ENCODE measurements around the gene SP110.
"Not testable (repeated sequence)": the region's sequence is repeated elsewhere in the genome, so short reads cannot be mapped to it uniquely, and the experiment has no call there.

SP110 gene
- total RNA-seq = 60.3 to 67.0 reads per million in 2 donors

DNA sequence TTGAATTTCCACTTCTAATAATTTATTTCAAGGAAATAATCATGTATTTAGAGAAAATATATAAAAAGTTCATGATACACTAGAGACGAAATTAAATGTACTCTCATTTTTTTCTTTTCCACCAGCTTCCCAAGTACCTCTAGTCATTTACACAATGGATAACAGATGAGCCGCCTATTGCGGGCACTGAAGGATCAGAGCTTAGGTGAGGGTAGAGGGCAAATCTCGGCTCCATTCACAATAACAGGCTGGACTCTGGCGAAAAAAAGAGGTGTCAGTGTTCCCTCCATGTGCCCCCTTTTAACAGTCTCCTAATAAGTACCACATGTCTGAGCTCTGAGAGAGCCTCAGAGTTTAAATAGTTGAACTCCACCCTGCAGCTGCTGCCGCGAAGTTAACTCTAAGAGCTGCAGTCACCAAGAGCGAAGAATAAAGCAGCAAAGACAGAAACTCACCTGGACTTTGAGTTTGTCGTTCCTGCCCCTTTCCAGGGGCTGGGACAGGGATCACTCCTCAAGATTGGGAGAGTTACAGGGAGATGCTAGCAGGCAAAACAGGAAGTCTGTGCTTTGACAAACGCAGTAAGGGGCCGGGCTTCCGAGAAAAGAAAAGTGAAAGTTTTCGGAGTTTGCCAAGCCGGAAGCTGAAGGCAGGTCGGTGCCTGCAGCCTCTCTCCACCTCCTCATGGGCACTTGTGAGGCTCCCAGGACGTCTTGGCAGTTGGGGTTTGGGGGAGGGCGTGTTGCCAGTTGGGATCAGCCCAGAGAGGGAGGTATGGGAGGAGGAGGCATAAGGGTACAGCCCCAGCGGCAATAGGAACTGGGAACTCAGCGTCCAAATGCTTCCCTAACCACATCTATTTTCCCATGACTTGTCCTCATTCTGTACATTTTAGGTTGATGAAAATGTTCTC lies at the start of gene SP110:
TSS of gene SP110 (minus strand) at position 566 of the 913 bp plus-strand sequence. CDS start 3,057 bp downstream, outside the sequence.
- peak; percentile 58 for DNase-seq

DNA sequence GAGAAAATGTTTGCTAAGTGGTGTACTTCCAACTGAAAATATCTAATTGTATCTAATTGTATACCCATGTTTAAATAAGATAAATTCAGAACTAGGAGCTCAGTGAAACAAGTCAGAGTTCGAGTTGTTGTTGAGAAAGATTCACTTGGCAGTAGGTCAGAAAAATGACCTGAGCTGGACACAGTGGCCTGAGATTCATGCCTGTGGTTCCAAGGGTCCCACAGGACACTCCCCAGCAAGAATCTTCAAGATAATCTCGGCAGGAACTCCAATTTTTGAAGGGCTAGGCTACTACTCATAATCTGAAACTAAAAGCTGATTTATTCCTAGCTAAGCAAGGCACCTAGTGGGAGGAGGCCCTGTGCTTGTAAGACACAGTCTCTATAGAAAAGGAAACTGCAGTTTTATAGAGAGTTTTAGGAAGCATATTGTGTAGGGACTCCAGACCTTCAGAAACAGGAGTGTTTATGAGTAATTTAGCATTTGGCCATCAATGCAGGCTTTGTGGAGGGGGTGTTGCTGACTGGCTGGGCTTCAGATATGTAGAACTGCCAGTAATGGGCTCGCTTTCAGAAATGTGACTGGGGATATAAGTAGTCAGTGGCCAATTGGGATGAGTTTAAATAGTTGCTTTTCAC lies 48.9 kb upstream of the SP110 start:
- no peak for DNase-seq

DNA sequence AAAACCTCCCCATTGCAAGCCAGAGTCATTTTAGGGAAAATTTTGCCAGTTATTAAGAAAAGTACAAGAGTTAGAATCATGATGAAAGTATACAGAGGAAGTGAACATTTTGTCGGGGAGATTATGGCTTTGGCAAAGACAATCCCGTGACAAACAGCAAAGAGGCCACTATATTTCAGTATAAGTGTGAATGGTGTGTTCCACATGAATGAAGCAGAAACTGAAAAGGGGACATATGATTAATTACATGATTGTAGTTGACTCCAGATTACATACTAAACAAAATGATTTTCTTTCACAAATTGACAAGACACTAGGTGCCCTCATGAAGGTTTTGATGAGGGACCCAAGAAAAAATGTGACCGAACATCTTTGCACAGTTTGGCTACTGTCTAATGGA lies 47.8 kb upstream of the SP110 start:
- DNase-seq = no peak

DNA sequence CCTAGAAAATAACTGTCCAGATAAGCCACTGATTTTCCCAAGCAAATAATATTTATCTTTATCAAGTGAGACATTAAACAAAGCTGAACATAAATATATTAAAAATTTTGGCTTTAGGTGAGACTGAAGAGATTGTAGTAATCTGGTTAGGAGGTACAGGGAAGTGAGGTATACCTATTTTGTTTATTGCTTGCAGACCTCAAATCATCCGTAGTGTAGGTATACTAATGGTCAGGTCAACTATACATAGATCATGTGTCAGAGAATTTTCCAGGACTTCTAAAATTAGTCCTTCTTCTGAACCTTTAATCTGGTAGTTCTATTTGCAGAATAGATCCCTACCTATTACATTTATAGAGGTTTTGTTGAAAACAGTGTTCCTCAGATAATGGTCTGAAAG lies 47.3 kb upstream of the SP110 start:
- no peak for DNase-seq

DNA sequence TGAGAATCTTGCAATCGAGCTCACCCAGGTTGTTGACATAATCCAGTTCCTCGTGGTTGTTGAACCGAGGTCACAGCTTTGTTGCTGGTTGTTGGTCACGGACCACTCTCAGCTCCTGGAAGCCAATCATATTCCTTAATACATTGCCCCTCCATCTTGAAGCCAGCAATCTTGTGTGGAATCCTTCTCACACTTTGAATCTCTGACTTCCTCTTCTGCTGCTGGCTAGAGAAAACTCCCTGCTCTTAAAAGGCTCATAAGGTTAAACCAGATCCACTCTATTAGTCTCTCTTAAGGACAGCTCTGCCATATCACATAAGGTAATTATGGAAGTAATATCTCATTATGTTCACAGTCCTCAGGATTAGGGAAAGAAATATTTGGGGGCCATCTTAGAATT lies 46.9 kb upstream of the SP110 start:
- no peak for DNase-seq

DNA sequence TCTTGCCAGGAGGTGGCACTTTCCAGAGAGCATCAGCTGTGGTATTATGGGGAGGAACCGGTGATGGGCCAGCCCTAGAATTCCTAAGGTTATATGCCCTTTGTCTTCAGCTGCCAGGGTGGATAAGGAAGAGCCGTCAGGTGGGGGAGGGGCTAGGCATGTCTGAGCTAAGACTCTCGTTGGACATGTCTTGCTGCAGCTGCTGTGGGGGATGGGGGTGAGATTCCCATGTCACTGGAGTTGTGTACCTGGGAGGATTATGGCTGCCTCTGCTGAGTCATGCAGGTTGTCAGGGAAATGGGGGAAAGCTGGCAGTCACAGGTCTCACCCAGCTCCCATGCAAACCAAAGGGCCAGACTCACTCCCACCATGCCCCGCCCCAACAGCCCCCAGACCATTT lies 45.2 kb upstream of the SP110 start:
- not testable (repeated sequence) for DNase-seq

DNA sequence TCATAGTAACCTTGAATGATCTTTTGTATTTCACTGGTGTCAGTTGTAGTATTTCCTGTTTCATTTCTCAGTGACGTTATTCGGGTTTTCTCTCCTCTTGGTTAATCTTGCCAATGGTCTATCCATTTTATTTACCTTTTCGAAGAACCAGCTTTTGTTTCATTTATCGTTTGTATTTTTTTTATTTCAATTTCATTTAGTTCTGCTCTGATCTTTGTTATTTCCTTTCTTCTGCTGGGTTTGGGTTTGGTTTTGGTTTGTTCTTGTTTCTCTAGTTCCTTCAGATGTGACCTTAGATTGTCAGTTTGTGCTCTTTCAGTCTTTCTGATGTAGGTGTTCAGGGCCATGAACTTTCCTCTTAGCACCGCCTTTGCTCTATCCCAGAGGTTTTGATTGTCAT lies 42.5 kb upstream of the SP110 start:
- DNase-seq = no peak

DNA sequence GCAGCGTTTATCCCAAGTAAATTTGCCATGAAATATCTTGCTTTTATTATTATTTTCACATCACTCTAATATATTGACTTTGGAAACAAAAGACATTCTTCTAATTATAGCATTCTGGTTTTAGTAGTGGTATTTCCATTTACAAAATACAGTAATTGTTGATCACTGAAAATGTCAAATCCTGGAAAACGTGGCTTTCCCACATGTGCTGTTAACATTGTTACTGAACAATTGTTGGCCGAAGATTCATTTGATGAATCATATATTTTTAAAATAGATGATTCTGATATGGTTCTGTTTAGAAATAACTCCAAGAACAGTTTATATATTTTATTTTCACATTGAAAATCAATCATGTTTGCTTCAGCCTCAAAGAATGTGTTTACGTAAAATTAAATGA lies 38.7 kb upstream of the SP110 start:
- no peak for DNase-seq

DNA sequence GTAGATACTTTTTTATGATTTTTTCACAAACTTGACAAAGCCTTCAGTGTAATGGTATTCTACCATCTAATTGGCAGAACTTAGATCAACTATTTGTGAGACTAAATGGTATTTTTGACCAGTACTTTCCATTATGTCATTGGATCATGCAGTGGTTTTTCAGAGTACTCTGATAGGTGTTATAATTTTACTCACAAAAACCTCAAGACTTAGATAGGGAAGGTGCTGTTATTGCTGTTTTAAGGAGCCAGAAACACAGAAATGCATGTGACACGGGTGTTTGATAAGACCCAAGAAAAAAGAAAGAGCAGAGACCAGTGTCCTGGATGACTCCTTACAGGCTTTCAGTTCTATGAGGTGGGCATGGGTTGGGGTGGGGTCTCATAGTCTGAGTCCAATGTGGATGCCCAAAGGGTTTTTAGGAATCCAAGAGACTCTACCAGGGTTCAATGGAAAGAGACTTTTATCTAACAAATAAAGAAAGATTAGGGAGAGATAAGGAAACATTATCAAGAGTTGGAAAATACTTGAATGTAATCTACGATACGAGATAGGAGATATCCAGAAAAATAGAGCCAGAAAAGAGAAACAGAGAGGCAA lies 37.0 kb upstream of the SP110 start:
- DNase-seq = no peak

DNA sequence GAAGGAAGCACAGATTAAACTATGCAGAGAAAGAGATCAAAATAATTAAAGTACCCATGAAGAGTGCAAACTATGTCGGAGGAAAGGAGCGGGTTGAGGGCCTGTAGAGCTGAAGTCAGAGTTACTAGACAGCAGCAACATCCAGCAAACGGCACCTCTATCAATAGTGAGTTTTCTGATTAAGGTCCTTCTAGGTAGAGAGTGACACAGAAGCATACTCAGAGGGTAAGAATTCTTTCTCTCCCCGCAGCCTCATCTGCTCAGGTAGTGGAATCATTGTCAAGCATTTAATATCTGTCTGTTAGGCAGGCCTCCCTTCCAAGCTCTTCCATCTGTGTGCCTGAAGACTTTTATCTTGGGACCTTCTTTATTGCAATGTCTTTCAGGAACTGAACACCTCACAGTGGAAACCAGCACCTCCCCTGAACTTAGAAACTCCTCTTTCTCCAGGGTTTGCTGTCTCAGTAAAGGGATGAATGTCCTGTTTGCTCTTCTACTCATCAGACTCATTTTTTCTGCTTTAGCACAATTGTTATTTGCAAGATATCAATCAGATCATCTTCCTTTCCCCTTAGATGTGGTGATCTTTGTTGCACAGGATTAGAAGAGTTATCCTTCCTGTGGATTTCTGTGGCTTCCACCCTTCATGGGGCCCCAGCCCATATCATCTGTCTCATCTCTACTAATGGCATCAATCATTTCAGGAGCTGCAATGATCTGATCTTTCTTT lies 34.5 kb upstream of the SP110 start:
- DNase-seq = no peak

DNA sequence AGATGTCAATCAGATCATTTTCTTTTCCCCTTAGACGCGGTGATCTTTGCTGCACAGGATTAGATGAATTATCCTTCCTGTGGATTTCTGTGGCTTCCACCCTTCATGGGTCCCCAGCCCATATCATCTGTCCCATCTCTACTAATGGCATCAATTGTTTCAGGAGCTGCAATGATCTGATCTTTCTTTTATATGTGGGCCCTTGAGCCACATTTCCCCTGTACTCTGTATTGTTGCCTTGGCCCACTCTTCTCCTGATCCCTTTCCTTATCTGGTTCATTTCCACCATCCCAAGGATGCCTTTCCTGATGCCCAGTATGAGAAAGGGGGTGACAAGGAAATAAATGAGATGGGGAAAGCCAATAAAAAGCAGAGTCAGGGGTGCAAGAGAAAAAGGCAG lies 30.4 kb upstream of the SP110 start:
- DNase-seq = no peak

DNA sequence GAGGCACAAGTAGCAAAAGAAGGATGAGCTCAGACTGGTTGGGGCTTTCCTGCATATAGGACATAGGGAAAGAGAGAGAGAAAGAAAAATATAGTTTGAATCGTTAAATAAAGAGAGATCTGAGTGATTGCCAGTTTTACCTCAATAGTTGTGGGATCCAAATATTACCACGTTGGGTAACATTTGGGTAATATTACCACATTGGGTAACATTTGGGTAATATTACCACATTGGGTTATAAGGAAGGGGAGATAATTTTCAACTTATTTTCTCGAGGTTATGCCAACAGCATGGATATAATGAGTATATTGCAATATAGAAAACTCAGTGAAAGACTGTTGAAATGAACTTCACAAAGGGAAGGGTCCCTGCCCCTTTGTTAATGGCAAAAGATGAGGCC lies 26.4 kb upstream of the SP110 start:
- no peak for DNase-seq

DNA sequence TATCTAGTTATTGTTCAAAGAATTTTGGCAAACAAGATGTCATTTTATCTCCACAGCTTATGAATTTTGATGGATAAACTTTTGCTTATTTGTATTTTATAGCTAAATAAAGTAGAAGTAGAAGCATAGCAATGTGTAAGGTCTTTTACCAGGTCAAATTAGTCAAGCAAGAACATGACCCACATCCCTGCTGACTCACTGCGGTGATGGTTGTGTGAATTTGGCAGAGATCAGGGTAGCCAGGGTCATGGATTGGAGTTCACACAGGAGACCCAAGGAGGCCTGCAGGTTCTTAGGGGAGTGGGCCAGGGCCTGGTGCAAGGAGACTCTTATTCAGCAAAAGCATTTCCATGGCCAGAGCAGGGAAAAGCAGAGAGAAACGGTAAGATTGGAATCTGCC lies 24.4 kb upstream of the SP110 start:
- no peak for DNase-seq

DNA sequence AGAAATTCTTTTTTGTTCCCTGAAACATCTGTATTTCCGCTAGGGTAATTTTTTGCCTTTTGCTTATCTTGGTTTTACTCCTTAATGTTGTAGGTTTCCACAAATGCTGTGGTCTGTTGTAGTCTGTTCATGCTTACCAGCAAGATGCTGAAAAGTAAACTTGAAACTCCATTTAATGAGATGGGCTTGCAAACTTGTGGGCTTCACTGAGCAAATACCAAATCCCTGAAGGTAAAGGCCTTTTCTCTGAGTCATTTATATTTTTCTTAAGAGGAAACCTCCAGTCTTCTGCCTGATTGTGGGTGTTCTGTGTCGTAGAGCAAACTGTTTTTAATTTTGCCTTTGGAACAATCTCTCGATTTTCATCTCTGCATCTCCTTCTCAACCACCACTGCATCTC lies 15.1 kb upstream of the SP110 start:
- no peak for DNase-seq

DNA sequence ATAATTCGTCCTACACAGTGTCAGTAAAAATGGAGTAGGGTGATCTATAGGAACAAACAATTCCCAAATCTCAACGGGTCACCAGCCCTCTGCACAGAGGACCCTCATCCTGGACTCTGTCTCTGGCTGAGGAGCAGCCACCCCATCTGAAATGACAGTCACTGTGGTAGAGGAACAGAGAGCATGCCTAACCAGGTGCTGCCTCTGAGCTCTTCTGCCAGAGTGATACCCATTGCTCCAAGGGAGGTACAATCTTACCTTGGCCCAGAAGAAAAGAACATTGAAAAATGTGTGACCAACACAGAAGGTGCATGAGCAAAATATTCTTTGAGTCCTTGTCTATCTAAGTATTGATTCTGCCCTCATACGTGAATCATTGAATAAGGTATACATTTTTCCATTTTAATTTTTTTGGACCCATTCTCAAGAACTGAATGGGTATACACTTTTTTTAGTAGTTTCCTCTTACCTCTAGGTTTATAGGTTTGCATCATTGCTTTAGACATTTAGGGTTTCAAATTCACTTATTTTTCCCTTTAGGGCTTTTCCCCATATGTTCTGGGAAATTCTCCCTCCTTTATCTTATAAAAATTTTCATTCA lies 14.4 kb upstream of the SP110 start:
- no peak for DNase-seq

DNA sequence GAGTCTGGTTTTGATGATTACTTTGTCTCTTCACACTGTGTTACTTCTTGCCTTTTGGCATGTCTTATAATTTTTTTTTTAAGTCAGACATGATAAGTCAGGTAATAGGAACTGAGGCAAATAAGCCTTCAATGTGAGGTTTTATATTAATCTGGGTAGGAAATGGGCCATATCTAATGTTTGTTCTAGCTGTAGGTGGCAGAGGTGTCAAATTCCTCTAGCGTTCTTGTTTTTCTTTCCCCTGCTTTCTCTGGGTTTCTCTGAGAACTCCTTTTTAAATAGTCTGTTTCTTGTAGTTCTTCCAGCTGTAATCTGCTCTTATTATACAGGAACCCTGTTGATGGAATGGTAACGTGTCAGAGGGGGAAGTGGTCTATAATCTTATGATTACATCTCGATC lies 11.5 kb upstream of the SP110 start:
- DNase-seq = no peak

DNA sequence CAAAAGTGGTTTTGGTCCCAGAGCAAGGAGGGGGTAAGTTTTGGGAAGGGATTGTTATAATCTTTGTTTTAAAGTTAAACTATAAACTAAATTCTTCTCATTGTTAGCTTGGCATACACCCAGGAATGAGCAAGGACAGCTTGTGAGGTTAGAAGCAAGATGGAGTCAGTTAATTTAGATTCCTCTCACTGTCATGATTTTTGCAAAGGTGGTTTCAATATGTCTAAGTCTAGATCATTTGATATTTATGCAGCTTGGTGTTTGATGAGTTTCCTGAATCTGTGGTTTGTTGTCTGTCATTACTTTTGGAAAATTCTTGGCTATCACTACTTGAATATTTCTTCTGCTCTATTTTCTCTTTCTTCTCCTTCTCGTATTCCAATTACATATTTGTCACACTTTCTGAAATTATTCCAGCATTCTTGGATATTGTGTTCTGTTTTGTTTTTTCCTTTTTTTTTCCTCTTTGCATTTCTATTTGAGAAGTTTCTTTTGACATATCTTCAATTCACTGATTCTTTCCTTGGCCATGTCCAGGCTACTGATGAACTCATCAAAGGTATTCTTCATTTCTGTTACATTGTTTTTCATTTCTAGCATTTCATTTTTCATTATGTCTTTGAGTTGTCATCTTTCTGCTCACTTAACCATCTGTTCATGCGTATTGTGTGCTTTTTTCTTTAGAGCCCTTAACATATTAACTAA lies 10.9 kb upstream of the SP110 start:
- no peak for DNase-seq

DNA sequence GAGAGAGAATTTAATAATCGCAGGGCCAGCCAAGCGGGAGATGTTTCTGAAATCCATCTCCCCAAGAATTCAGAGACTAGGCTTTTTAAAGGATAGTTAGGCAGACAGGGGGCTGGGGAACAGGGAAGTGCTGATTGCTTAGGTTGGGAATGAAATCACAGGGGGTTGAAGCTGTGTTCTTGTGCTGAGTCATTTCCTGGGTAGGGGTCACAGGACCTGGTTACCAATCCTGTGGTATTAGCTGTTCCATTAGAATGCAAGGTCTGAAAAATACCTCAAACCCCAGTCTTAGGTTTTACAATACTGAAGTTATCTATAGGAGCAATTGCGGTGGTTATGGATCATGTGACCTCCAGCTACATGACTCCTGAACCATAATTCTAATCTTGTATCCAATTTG lies 10.3 kb upstream of the SP110 start:
- DNase-seq = no peak

DNA sequence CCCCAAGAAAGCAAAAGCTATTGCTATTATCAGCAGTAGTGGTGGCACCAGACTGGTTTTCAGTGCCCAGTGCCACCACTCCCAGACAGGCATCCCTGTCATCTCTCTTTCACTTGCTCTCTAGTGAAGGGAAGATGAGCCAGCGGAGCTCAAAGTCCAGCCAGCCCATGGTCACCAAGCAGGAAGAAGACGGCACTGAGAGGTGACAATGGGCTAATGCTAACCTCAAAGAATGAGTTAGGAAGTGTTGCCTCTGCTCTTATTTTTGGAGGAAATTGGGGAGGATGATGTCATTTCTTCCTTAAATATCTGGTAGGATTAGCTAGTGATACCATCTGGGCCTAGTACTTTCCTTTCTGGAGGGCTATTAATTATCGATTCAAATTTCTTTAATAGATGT lies 7.4 kb upstream of the SP110 start:
- DNase-seq = no peak

DNA sequence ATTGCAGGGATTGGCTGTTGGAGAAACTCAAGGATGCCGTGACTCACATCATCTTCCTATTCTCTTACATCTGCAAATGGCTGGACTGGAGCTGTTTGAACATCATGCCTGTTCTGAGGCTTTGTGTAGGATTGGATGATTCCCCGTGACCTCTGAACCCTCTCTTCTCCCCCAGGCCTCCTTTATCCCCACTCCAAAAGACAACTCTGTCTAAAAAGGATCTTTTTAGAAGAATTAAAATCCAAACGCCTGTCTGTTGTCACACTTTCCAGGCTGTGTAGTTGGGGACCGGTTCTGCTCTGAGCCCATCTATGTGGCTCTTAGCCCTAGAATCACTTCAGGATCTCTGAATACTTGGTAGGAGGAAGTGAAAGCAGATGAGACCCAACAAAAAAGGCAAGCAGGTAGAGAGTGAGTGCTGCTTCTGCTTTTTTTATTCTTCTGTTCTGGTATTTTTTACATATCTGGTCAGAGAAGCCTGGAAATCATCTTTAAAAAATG lies 6.3 kb upstream of the SP110 start:
- DNase-seq = no peak

DNA sequence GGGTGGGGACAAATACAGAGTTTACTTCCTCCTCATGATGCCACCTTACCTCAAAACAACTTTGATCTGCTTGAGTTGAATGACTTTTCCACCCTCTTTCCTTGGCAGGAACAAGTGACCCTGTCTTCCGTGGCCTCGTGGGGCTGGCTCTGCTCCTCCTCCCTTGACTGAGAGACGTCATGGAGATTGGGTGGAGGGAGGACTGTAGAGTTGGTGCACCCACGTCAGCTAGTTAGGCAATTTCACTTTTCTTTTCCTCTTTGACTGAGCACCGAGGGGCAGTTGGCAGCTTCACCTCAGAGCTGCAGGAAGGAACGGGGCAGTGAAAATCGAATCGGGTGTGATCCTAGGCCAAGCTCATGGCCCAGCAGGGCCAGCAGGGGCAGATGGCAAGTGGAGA lies 5.7 kb upstream of the SP110 start, which contains the start of gene SP140:
TSS of gene SP140 (plus strand) at position 251 of the 400 bp plus-strand sequence. CDS start at position 360, 109 bp downstream.
- peak; percentile 68 for DNase-seq

DNA sequence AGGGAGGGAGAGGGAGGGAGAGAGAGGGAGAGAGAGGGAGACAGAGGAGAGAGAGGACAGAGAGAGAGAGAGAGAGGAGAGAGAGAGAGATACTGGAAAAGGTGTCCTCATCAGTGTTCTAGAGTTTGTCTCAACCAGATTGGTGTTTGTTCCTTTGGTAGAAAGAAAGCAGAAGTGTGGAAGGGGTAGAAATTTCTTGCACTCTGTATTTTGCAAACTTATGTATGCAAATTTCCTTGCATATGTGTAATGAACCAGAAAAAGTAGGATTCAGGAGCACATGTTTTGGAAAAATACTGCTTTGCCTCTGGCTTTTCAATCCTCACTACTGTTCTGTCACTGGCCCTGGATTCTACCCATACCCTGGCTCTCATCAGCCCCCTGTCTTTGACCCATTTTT lies 4.7 kb upstream of the SP110 start:
- DNase-seq = no peak

All from T-helper 9 cell (primary cell).